ENCODE measurements around the gene PRKD2. TPM values are rescaled to one million over a fixed set of nuclear protein-coding genes. Genes with fewer than 3 reads are reported as not detected.

PRKD2 gene
- total RNA-seq, 1 donor from 2014 or later, result 101 TPM

DNA sequence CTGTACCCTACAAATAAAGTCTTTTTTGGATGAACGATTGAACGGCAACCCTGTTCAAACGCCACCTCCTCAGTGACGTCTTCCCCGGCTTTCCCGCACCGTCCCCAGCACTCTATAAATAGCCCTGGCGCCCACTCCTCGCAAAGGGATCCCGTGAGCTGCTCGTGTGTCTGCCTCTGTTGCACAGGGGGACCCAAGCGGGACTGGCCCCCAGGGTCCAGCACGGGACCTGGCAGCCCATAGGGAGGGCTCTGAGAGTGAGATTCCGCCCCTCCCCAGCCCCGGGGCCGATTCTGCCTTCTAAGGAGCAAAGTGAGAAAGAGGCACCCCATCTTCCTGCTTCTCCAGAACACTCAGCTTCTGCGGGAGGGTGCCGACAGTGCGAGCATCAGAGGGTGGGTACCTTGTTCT, 20.9 kb upstream of the PRKD2 start:
- Histone ChIP-seq H3K4me1 (peaks cover 0 to 15% of the 10 kb centered on the region in 2 donors), H3K9me3 (no peaks in the 10 kb centered on the region), H3K27ac (no peak overlapping the region), H3K36me3 (peaks cover 26 to 44% of the 10 kb centered on the region in 2 donors), H3K27me3 (no peaks in the 10 kb centered on the region), H3K4me3 (no peak overlapping the region)
- no peak for DNase-seq (ENCODE audit: low spot score in 2 of 2)
- intact Hi-C loops (cut with DNase I), result no loop called here
- TF ChIP-seq, protein P1, sequence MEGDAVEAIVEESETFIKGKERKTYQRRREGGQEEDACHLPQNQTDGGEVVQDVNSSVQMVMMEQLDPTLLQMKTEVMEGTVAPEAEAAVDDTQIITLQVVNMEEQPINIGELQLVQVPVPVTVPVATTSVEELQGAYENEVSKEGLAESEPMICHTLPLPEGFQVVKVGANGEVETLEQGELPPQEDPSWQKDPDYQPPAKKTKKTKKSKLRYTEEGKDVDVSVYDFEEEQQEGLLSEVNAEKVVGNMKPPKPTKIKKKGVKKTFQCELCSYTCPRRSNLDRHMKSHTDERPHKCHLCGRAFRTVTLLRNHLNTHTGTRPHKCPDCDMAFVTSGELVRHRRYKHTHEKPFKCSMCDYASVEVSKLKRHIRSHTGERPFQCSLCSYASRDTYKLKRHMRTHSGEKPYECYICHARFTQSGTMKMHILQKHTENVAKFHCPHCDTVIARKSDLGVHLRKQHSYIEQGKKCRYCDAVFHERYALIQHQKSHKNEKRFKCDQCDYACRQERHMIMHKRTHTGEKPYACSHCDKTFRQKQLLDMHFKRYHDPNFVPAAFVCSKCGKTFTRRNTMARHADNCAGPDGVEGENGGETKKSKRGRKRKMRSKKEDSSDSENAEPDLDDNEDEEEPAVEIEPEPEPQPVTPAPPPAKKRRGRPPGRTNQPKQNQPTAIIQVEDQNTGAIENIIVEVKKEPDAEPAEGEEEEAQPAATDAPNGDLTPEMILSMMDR (IDR thresholded peaks at IDR 0.05), result no peak

DNA sequence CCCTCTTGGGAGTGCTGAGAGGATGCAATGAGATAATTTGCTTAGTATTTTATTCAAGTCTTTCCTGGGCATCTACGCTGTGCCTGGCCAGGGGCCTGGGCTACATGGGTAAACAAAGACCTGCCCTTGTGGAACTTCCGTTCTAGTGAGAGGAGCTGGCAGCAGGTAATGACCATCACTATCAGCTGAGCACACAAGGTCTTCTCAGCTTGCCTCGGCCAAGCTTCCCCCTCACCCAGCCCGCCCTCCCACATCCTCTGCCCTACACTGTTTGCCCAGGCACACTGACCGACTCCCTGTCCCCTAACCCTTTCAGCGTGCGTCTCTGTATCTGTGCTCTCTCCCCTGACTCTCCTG, 20.4 kb upstream of the PRKD2 start:
- H3K4me1 ChIP-seq, result peaks cover 0 to 15% of the 10 kb centered on the region in 2 donors
- H3K4me3 ChIP-seq, result no peak overlapping the region
- peaks cover 31 to 49% of the 10 kb centered on the region in 2 donors for H3K36me3 ChIP-seq
- intact Hi-C loops (cut with DNase I), result no loop called here
- H3K27ac ChIP-seq, result no peak overlapping the region
- no peaks in the 10 kb centered on the region for H3K27me3 ChIP-seq
- no peaks in the 10 kb centered on the region for H3K9me3 ChIP-seq
- TF ChIP-seq, protein P1 (IDR thresholded peaks at IDR 0.05), result no peak
- no peak for DNase-seq (ENCODE audit: low spot score in 2 of 2)

DNA sequence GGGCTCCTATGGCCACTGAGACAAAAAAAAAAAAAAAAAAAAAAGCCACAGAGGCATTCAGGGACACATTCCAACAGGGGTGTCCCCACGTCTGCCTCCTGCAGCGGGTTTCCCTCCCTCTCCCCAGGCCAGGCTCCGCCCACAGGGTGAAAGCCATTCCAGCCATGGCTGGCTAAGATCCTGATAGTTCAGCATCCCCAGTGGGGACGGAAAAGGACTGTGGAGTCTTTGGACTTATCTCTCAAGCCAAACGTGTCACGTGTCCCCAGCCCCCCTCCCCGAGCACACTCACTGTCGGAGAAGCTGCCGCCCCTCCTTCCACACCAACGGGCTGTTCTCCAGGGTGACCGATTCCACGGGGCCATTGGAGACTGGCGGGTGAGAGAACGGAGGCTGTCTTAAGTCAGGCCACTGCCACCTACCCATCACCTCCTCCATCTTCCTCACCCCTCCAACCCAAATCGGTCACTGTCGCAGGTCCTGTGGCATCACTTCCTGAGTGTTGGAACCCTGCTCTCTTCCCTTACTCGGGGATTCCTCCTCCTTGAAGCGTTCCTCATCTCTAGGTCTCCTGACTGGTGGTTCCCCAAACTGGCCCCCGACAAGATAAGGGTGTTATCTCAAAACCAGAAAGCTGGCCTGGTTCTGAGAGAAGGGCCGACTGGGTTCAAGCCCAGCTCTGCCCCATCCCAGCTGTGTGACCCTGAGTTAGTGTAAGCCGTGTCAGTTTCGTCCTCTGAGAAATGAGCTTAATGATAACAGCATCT, 19.8 kb upstream of the PRKD2 start:
- H3K4me1 ChIP-seq, result peaks cover 0 to 15% of the 10 kb centered on the region in 2 donors

DNA sequence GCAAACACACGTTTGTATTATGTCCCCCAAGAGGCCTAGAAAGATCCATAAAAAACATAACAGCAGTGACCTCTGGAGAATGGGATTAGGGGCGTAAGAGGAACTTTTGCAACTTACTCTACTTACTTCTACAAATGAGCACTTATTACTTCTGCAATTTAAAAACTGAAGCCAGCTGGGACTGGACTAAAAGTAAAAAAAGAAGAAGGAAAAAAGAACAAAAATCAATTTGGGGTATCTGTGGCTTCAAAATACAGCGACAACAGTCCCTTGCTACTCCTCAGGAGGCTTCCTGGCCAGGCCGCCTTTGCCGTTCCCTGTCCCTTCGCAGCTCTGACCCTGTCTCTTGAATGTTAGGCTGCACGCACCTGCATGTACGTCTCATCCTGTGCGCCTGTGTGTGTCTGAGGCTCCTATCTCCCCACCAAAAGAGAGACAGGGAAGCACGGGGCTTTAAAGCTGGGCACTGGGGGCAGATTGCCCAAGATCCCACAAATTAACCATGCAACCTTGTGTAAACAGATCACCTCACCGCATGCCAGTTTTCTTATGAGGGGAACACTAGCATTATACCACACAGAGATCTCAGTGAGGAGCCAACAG, 16.9 kb upstream of the PRKD2 start:
- TF ChIP-seq, protein P1 (IDR thresholded peaks at IDR 0.05), result no peak
- no peak overlapping the region for H3K4me3 ChIP-seq
- intact Hi-C loops (cut with DNase I), result no loop called here
- H3K27ac ChIP-seq, result peak overlapping the region in 1 of 2 donors; percentile 19
- H3K4me1 ChIP-seq, result peaks cover 0 to under 1% of the 10 kb centered on the region in 2 donors
- no peak for DNase-seq (ENCODE audit: low spot score in 2 of 2)
- no peaks in the 10 kb centered on the region for H3K9me3 ChIP-seq
- H3K36me3 ChIP-seq, result peaks cover 58 to 78% of the 10 kb centered on the region in 2 donors
- H3K27me3 ChIP-seq, result no peaks in the 10 kb centered on the region

More for the DNA sequence above, 19.8 kb upstream of the PRKD2 start:
- H3K9me3 ChIP-seq, result no peaks in the 10 kb centered on the region
- no peak for DNase-seq (ENCODE audit: low spot score in 2 of 2)
- TF ChIP-seq, protein P1 (IDR thresholded peaks at IDR 0.05), result no peak
- H3K27ac ChIP-seq, result no peak overlapping the region
- H3K4me3 ChIP-seq, result no peak overlapping the region
- no peaks in the 10 kb centered on the region for H3K27me3 ChIP-seq
- peaks cover 33 to 51% of the 10 kb centered on the region in 2 donors for H3K36me3 ChIP-seq
- intact Hi-C loops (cut with DNase I), result no loop called here

DNA sequence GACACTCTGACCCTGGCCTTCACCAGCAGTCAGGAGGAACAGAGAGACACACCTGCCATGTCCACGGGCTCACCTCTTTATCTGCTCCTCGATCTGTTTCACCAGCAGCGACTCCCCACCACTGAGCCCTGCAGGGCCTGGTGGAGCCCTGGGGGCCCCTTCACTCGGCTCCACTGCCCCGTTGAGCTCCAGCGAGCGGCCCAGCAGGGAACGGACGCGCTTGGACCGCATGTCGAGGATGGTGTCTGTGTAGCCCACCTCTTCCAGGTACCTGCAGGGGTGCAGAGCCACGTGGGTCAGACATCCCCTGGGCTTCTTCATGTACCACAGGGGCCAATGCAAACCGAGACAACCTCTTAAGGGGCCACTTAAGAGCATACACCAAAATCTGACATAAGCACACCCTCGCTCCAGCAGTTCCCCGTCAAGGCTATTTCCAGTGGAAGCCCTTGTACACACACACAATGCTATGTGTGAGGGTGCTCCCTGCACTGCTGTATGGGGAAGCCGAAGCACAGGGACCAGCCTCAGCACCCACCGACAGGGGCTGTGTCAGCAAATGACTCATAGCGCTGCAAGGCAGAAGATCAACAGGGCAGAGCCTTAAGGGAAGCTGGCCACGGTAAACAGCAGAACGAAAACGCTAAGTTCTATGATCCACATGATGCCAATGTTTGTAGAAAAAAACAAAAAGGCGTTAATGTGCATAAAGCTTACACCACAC, 16.2 kb upstream of the PRKD2 start:
- Histone ChIP-seq H3K4me1 (no peaks in the 10 kb centered on the region), H3K27me3 (no peaks in the 10 kb centered on the region), H3K36me3 (peaks cover 65 to 78% of the 10 kb centered on the region in 2 donors), H3K4me3 (no peak overlapping the region), H3K27ac (no peak overlapping the region), H3K9me3 (no peaks in the 10 kb centered on the region)
- intact Hi-C loops (cut with DNase I), result no loop called here
- TF ChIP-seq, protein P1 (IDR thresholded peaks at IDR 0.05), result no peak
- DNase-seq (ENCODE audit: low spot score in 2 of 2), result peak in 1 of 2 donors; percentile 47

Data from ascending aorta (tissue), 2 donors.